NB4 (cell line): ENCODE measurements around the gene HIGD1C.

Experiments used
- CTCF ChIP-seq: IDR thresholded peaks from one replicate; pipeline ENCODE4 v1.5.1; 2012; ENCODE audit warnings: low read depth, low read length
- MAX ChIP-seq: IDR thresholded peaks from 2 replicates; pipeline ENCODE4 v1.6.1; 2011; ENCODE audit warnings: low read depth, low read length
- MYC ChIP-seq: IDR thresholded peaks from 2 replicates; pipeline ENCODE4 v1.6.1; 2011; ENCODE audit warnings: low read depth, low read length
- POLR2A ChIP-seq: IDR thresholded peaks from 2 replicates; pipeline ENCODE4 v1.6.1; 2011; ENCODE audit warnings: mild to moderate bottlenecking; ENCODE audit not compliant: insufficient read length; ENCODE audit errors: extremely low read depth

GRCh38 chr12:50918584-50919316, 33.6 kb upstream of the HIGD1C start:
- TF ChIP-seq POLR2A, result no peak
- TF ChIP-seq CTCF, result no peak
- TF ChIP-seq MAX, result no peak
- TF ChIP-seq MYC, result no peak
